Activated CD4-positive, alpha-beta T cell treated with anti-CD3 and anti-CD28 coated beads, Interleukin-2, amount 50 U/mL, for 1 hour (primary cell): ENCODE measurements around the gene GRIN2D.
"Not testable (repeated sequence)": the region's sequence is repeated elsewhere in the genome, so short reads cannot be mapped to it uniquely, and the experiment has no call there.

ENCODE experiments used
- DNase-seq: peaks from one replicate; pipeline ENCODE4 v3.0.0-alpha.2; 2020

GRIN2D gene

DNA sequence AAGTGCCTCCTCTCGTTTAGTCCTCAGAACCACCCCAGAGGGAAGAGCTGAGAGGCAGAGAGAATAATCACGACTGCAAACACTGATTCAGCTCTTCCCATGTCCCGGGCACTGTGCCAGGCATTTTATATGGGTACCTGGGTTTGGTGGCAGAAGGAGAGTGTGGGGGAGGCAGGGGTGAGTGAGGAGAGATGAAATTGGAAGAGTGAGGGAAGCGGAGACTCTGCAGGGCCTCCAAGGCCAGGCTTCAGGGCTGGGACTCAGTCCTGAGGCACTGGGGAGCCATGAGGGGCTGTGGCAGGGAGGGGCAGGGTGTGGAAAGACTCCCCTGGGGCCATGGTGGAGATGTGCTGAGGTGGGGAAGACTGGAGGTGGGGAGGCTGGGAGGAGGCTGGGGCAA is 20.6 kb upstream of the GRIN2D start:
- no peak for DNase-seq

GRCh38 chr19:48373567-48373966 is 19.9 kb upstream of the GRIN2D start:
- DNase-seq: no peak

- DNase-seq: no peak
Measured at GRCh38 chr19:48378194-48378570, 15.3 kb upstream of the GRIN2D start.

DNA sequence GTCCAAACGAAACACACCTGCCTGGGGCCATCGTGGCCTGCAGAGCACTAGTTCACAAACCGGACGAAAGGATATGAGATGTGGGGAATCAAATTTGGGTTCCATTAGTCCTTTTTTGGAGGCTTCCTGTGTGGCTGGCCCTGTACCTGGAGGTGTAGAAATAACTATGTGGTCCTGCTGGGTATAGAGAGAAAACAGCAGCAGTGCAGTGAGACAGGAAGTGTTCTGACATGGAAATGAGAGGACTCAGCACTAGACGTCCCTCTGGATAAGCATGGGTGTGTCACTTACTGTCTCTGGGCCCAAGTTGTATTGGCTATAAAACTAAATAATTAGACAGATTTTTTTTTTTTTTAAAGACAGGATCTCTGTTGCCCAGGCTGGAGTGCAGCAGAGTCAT is 14.4 kb upstream of the GRIN2D start:
- DNase-seq: no peak

GRCh38 chr19:48381178-48381950 is 12.1 kb upstream of the GRIN2D start:
- DNase-seq: no peak

GRCh38 chr19:48382286-48382685 is 11.2 kb upstream of the GRIN2D start:
- no peak for DNase-seq

GRCh38 chr19:48385461-48386087 is 7.9 kb upstream of the GRIN2D start:
- no peak for DNase-seq

DNA sequence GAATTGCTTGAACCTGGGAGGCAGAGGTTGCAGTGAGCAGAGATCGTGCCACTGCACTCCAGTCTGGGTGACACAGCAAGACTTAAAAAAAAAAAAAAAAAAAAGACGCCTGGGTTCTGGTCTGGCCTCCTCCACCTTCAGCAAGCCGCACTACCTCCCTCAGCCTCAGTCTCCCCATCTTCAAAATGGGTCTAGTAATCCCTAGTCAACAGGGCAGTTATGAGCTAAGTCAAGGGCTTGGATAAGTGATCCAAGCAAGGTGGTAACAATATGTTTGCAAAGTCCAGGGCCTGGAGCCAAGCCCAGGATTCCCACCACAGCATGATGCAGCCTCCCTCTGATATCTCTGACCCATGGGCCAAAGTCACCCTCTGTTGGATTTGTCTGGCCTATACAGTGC is 6.5 kb upstream of the GRIN2D start:
- DNase-seq: no peak

- peak; percentile 62 for DNase-seq
Measured at GRCh38 chr19:48390188-48391099, 3.0 kb upstream of the GRIN2D start.

GRCh38 chr19:48391100-48392005 is 2.1 kb upstream of the GRIN2D start, which contains the start of gene KDELR1:
TSS of gene KDELR1 (minus strand) at chr19:48391551. CDS start at chr19:48391358, 193 bp downstream.
- DNase-seq: peak; percentile 70

GRCh38 chr19:48392006-48392344 is 1.5 kb upstream of the GRIN2D start:
- DNase-seq: not testable (repeated sequence)

GRCh38 chr19:48392860-48393558 is 459 bp upstream of the GRIN2D start:
- DNase-seq: no peak

GRCh38 chr19:48394331-48395169 is 1.1 kb downstream of the GRIN2D start:
- DNase-seq: no peak

- DNase-seq: no peak
Measured at GRCh38 chr19:48395170-48395455, 1.6 kb downstream of the GRIN2D start.

- DNase-seq: no peak
Measured at GRCh38 chr19:48395499-48395898, 2.0 kb downstream of the GRIN2D start.

GRCh38 chr19:48396016-48396823 is 2.8 kb downstream of the GRIN2D start:
- no peak for DNase-seq

DNA sequence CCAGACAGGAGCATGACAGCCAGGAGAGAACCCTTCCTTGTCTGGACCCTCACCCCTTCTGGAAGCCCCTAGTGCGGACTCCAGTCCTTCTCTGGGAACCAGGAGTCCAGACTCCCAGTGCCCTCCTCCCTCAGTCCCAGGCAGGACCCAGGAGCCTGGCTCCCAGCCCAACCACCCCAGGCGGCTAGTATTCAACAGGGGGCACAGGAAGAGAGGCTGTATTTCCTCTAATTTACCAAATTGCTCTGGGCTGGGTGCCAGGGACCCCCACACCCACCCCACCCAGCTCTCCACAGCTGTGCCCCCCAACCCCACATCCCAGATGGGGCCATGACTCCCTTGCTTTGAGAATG is 3.3 kb downstream of the GRIN2D start:
- DNase-seq: no peak

DNA sequence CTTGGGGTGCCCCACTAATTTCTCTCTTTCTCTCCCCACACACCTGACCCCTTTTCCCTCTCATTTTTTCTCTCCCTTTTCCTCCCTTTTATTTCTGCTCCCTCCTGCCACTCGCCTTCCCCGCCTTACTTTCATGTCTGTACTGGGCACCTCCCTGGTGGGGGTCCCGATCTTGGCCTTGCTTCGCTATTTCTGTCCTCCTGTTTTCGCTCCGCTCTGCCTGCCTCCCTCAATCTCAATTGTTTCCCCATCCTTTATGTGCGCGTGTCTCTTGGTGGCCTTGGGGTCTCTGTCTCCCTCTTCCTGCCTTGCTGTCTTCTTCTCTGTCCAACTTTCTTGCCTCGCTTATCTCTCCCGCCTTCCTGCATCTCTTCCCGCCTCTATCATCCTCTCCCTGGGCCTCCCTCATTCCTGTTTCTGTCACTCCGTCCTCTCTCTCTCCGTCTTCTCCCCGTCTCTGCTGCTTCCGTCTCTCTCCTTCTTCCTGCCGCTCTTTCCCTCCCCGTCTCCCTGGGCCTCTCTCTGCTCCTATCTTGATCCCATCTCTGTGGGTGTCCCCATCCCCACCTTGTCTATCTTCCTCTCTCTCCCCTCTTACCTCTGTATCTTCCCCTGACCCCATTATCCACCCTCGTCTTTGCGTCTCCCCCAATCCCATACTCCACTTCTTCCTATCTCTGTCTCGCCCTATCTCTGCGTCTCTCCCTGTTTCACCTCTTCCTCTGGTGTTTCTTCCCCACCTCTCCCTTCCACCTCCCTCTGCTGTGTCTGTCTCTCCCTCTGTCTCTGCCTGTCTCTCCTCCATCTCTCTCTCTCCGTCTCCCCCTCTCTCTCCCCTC is 4.0 kb downstream of the GRIN2D start:
- DNase-seq: no peak

DNA sequence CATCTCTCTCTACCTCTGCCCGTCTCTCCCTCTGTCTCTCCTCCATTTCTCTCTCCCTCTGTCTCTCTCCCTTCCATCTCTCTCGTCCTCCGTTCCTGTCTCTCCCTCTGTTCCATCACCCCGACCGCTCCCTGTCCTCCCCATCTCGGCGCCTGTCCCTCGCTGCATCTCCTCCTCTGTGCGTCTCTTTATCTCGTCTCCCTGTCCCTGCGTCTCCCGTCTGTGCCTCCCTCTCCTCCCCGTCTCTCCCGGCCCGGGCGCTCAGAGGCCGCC is 4.6 kb downstream of the GRIN2D start:
- no peak for DNase-seq
